HG03097 (cell line): ENCODE results near the gene ITGB7.

ENCODE experiments used
- ATAC-seq: cut with Tn5 transposase; IDR thresholded peaks from one replicate; pipeline ENCODE4 v1.9.1; 2021; ENCODE audit not compliant: unreplicated experiment, low FRiP score

The ITGB7 gene

DNA sequence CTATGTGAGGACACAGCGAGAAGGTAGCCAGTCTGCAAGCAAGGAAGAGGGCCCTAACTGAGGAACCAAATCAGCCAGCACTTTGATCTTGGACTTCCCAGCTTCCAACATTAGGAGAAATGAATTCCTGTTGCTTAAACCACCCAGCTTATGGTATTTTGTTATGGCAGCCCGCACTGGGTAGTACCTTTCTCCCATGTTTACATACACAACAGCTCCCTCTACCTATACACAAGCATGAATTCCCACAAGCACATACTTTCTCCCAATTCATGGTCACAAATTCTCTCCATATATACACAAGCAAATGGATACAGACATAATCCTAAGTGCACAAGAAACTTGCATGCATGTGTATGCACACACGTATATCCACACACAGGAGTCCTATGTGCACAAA is 7.4 kb downstream of the ITGB7 start:
- no peak for ATAC-seq

DNA sequence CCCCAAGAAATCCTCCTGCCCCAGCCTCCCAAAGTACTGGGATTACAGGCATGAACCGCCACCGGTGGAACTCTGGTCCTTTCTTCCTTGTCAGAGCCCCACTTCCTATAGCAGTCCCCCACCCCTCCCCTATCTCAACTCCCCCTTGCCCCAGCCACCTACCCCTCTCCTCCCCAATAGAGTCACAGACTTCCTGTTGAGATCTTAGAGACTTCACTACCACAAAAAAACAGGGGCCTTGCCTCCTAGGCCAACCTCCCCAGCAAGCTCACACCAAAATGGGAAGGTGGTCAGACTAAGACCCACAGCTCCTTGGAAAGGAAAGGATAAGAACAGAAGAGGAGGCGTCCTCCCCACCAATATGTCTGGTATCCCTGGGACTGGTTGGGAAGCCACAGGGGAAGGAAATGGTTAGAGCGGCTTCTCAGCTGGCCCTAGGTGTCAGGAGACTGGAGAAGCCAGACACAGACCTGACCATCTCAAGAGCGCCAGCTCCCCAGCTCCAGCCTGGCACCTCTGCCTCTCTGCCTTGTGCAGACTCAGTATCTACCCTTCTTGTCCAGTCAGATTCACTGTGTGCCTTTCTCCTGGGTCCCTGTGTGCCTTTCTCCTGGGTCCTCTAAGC is 8.5 kb downstream of the ITGB7 start:
- ATAC-seq: no peak

DNA sequence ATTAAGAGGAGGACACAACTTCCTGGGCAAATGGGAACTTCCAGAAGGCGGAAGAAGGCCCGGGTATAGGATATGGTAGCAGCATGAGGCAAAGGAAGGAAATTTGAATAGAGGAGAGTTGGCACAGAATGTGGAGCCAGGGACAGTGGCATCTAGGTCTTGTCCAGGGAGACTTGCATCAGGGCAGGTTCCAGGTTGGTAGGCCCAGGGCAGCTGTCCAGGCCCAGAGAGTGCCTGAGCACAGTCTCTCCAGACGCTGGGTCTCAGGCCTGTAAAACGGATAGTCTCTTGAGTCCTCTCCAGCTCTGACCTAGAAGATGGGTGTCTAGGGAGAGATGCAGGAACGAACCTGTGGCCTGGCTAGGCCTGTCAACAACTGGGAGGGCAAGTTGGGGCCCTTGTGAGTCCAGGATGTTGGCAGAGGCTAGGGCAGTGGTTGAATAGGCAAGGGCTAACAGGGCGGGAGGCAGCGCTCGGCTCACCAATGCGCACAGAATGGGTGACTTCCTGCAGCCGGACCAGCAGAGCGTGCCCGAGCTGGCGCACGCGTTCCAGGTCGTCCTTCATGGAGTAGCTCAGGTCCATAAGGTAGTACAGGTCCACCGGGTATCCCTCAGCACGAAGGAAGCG is 9.9 kb downstream of the ITGB7 start:
- no peak for ATAC-seq

DNA sequence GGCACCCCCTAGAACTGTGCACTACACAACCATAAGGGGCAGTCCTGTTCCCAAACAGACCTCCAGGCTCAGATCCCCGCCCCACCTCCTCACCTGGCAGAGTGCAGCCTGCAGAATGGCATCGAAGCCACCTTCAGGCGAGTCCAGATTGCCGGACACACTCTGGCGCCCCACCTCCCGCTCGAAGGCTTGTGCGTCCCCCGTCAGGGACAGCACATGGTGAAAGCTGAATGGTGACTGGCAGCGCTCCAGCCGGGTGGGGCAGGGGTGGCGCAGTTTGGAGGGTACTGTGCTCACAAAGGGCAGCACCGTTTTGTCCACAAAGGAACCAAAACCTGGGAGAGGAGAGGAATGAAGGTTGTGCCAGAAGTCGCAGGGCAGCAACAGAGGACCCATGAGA is 10.6 kb downstream of the ITGB7 start:
- ATAC-seq: no peak

DNA sequence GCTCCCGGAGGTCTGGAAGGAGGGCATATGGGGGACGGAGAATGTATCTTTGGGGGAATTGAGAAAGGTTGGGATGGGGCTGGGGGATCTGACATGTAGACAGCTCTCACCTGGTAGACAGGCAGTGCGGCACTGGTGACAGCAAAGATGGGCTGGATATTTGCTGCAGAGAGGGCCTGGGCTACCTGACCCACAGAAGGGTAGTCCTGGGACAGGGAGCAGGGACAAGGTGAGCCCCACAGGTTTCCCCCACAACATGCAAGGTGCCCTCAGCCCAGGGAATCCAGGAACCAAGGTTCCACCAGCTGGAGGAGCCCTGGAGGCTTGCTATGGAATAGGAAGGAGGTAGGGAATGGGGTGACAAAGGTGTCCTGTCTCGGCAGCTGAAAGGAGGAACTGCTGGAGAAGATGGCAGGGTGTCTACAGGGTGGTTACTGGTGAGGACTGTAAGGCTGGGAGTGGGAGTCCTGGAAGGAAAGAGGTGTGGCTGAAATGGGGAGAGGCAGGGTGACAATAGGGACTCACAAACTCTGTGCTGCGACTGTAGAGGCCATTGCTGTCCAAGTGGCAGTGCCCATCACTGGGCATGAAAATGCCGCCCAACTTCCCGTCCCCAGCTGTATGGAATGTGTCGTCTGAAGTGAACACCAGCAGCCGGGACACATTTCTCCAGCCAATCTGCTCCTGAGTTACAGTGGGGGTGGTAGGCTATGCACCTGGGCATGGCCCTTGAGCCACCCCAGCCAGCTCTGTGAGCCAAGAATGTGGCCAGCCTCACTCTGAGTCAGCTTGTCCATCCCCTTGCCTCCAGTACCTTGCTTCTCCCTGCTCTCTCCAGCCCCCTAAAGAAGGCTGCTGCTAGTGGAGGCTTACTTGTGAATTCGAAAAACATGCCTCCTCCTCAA is 11.3 kb downstream of the ITGB7 start:
- ATAC-seq: no peak

DNA sequence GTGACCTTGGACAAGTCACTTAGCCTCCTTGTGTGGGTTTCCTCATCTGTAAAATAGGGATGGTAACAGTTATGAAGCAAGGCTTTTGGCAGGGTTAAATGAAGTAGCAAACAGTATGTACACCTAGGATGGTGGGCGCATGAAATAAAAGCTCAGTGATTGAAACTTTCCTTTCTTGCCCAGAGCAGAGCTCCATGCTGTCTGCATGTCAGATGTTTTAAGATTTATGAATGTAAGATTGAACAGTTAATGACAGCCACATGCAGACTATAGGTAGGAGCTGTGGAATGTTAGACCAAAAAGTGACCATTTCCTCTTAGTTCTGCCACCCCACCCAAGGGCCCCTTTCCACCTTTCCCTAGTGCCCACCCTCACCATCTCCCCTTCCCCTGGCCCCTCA is 12.1 kb downstream of the ITGB7 start:
- ATAC-seq: no peak

DNA sequence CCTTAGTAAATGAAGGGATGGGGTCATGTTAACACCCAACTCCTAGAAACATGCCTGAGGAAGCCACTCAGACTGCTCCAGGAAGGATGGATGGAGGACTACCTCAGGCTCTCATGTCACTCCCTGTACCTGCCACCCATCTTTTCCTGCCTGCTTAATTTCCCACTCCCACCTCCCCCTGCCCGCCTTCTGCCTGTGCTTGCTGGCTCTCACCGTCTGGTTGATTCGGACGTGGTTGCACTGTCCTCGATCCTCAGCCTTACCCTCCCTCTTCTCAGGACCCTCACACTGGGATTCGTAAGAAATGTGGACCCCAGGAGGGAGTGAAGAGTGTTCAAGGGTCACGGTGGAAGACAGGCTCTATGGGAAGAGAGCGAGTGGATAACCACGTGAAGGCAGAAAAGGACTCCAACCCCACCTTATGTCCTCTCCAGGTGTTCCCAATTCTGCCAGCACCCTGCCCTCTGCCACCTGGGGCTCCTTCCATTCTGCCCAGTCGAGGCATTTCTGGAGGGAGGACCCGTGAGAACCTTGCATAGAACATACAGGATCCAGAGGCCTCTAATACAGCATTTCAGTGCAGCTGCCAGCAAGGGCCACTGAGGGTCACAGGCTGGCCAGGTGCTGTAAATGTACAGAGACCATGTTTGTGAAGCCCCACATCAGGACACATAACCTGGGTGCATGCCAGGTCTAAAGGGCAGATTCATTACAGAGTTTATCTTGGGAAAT is 12.9 kb downstream of the ITGB7 start:
- no peak for ATAC-seq

DNA sequence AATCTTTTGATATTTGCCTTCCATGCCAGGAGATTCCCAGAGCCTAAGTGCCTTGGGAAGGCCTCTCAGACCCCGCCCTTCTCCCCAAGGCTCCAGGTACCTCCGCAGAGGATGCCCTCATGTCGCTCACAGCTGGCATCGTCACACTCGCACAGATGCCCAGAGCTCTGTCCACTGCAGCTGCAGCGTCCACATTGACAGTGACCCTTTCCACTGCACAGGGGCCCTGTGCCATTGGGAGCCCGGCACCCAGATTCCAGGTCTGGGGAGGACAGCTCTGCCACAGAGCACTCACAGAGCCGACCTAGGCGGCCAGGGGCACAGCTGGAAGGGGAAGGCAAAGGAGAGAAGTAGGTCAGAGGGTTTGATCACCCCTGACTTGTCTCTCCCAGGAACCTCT is 14.0 kb downstream of the ITGB7 start:
- no peak for ATAC-seq

DNA sequence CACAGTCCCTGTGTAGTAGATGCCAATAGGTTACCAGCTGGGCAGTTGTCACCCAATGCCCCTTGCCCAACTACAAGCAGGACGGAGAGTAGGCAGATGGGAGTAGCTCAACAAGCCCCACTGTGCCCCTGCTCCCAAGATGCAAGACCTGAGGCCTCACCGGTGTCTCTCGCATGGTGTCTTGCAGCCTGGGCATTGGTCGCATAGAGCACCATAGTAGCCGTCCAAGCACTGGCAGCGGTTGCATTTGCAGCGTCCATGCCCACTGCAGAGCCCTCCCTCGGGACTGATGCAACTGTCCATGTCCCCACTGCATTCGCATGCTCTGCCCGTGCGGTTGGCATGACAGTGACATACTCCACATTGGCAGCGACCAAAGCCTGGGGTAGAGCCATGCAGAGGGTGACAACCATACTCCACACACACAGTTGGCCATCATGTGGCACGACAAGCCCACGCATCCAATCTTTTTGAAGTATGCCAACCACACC is 14.5 kb downstream of the ITGB7 start:
- ATAC-seq: no peak

DNA sequence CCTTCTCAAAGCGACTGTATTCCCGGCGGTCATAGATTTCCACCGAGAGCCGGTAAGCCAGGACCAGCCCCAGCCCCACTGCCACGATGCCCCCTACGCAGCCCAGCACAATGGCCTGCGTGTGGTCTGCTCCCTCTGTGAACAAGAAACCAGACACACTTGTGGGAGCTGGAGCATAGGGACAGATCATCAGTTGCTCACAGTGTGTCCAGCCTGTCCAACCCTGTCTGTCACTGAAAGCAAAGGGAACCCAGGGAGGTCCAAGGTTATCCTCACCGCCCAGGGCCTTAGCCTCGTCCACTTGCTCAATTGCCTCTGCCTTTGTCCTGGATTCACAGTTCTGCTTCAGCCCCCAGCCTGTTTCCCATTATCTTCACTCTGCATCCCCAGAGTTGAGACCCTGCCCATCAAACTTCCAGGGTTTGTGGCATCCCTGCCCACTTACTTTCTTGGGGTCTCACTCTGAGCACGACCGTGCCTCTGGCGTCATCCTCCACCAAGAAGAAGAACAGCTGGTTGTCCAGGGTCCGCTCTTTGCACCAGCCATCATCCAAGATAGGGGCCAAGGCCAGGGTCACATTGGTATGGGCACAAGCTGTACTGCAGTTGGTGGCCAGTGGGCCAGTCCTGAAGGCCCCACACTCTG is 15.0 kb downstream of the ITGB7 start:
- ATAC-seq: no peak

DNA sequence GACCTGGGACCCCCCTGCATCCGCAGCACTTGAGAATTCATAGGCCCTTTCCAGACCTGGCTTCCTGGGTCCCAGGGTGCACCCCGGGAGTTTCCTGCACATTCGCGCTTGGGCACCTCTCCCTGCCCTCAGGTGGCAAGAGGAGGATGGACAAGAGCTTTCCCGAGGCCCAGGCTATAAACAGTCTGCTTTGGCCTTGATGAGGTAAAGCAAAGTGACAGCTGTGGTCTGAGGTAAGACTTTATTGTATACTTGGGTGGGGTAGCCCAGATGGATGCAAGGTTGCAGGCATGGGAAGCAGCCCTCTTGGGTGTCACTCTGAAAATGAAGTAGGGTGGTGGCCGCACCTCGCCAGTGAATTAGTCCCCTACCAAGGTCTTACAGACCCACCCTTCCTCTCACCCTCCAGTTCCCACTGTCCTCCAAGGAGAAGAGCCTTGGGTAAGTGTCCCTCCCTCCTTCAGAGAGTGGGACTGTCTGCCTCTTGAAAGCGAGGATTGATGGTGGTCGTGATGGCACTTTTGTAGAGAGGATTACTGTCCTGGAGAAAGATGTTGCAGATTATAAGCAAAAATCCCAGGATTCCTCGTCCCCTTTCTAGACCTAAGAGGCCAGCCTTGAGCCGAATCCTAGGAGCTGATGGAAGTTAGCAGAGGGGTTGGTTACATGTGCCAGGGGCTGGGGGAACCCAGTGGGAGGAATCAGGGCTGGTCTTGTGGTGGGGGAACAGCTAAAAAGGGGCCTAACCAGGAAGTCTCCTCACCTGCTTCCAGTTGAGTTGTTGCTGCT is 15.8 kb downstream of the ITGB7 start:
- ATAC-seq: no peak

DNA sequence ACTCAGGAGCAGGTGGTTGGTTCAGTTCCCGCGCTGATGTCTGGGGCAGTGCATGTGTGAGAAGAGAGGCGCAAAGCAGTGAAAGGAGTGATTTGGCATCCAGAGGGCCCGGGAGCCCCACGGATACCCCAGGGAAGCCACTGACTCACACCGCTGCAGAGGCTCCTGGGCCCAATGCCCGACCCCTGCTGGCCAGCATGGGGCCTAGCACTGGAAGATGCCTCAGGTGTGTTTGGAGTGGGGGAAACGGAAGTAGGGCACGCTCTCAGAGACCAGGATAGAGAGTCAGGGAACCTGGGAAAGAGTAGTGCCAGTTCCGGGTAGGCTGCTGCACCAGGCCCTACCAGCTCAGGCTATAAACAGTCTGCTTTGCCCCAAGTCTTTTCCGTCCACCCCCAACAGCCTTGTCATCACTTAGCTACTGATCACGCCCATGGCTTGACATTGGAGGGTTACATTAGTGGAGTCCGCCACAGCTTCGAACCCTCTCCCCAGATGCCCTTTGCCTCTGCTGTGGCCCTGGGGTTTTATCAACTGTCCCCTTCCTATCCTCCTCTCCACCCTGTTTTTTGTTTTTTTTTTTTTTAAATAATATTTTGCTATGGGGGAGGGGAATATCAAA is 16.8 kb downstream of the ITGB7 start:
- no peak for ATAC-seq

DNA sequence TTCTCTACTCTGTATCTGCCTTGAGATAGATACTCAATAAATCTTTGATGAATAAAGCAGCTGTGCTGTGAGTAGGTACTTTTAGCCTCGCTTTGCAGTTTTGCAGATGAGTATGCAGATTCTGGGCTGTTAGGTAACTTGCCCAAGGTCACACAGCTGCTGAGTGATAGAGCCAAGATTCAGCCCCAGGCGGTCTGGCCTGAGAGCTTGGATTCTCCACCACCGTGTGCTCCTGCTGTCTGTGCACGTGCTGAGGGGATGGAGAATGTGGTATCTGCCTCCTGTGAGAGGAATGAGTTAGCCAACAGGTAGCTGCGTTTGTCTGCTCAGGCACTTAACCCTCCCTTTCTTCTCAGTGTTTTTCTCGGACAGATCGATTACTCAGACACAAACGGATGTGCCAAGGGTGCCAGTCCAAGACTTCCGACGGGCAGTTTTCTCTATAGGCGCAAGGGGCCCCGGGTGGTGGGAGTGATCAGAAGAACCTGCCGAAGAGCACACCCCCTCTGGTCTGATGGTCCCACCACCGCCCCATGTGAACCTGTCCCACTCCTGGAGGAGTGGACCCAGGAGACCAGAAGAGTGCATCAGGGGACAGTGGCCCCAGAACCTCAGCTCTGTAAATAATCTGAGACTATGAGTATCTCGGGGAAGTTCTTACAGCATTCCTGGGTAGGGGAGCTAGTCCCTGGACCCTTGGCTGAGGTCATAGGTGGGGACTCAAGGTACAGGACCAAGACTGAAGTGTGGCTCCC is 19.7 kb downstream of the ITGB7 start:
- no peak for ATAC-seq

DNA sequence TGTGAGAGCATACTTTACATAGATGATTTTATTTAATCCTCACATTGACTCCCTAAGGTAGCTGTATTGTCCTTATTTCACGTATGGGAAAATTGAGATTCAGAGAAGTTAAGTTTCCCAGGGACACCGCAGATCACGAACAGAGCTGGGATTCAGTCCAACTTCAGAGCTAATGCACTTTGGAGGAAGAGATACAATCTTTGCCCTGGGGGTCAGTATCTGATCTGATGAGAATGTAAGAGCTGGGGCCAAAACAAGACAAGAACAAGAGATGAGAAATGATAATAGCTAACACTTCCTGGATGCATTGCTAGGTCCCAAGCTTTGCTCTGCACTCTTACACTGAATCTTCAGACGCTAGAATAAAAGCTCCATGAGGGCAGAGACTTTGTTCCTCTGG is 20.3 kb downstream of the ITGB7 start:
- ATAC-seq: no peak

DNA sequence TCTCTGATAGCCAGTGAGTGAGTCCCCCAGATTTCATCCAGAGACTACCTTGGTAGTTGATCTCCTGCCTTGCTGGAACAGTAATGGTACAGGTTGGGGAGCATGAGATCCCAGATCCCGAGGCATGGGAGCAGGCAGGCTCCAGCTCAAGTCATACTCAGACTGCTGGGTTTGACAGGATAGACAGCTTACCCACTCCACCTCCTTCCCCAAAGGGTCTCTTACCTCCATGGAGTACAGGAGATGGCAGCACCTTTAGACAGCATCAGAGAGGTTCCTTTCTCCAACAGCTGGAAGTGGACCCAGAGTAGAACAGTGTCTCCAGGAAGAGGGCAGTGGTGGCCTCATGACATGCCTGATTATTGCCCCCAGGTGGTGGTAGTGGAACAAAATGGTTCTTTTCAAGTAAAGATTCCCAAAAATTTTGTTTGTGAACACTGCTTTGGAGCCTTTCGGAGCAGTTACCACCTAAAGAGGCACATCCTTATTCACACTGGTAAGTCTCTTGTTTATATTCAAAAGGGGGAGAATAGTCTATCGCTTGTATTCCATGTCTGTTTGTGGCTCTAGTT is 21.4 kb downstream of the ITGB7 start:
- ATAC-seq: no peak

DNA sequence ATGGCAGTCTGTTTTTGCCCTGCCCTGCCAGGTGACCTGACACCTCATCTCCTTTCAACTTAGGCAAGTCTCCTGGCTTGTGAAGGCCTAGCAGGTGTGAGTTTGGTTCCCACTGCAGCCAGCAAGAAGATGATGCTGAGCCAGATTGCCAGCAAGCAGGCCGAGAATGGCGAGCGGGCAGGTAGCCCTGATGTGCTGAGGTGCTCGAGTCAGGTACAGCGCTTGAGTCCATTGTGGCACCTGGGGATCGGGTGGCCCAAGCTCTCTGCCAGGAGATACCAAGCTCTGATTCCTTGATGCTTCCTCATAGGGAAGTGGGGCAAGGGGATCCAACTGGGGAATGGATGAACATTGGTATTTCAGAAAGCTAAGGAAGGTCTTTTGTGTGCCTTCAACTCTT is 22.2 kb downstream of the ITGB7 start:
- ATAC-seq: no peak

DNA sequence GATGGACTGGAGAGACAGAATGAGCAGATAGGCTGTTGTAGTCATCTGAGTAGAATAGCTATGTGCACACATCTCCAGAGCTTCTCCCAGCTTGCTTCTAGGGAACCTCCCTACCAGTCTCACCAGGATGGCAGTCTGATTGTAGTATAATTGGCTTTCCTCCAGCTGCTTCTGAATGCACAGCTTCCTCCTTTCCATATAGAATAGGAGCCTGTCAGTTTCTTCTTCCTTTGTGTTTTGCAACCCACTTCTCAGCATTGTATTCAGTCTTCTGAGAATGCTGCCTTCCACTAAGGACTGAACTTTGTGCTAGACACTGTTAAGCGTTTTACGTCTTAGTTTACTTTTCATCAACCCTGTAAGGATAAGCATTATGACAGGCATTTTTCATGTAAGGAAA is 24.1 kb downstream of the ITGB7 start:
- no peak for ATAC-seq

DNA sequence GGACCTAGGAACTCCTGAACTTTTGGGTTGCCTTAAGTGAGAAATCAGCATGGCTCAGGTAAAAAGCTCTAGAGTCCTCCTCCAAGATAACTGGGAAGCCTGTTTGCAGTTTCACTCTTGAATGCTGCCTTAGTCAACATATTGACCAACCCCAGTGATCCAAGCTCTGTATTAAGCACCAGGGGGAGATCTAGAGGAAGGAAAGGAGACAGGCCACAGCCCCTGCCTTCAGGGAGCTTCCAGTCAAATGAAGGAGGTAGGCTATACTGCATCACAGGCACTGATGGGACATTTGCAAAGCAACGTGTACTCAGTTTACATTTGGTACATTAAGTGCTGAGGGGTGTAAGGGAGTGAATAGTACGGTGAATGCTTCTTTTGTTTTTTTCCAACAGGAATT is 25.1 kb downstream of the ITGB7 start:
- ATAC-seq: no peak
